ENCODE results near the gene EIF3J. TPM values are rescaled to one million over a fixed set of nuclear protein-coding genes. Genes with fewer than 3 reads are reported as not detected.

The EIF3J gene
- total RNA-seq, 4 donors from 2014 or later, result 53.6 to 93.6 (median 74.7) TPM

DNA sequence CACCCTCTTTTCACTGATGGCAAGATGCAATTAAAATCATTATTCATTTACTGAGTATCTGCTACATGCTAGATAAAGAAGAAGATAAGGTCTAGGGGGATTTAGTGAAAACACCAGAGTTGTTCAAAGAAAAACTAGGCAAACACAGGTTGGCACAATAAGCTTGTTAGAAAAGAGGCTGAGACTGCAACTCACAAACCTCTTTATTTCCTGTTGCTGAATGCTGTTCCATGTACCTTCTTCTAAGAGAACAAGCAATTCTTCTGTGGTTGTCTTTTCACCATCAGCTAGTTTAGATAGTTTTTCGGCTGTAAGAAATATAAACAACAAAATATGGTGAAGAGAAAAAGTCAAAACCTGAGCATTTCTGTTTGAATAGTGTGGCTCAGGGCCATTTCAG, 61.1 kb downstream of the EIF3J start:
- H3K4me3 ChIP-seq, result no peak overlapping the region
- TF ChIP-seq EP300 (IDR thresholded peaks at IDR 0.05) (no peak), POLR2A (IDR thresholded peaks at IDR 0.05) (no peak)
- TF ChIP-seq, protein P1, sequence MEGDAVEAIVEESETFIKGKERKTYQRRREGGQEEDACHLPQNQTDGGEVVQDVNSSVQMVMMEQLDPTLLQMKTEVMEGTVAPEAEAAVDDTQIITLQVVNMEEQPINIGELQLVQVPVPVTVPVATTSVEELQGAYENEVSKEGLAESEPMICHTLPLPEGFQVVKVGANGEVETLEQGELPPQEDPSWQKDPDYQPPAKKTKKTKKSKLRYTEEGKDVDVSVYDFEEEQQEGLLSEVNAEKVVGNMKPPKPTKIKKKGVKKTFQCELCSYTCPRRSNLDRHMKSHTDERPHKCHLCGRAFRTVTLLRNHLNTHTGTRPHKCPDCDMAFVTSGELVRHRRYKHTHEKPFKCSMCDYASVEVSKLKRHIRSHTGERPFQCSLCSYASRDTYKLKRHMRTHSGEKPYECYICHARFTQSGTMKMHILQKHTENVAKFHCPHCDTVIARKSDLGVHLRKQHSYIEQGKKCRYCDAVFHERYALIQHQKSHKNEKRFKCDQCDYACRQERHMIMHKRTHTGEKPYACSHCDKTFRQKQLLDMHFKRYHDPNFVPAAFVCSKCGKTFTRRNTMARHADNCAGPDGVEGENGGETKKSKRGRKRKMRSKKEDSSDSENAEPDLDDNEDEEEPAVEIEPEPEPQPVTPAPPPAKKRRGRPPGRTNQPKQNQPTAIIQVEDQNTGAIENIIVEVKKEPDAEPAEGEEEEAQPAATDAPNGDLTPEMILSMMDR (IDR thresholded peaks at IDR 0.05), result no peak
- DNase-seq (ENCODE audit: low spot score in 2 of 2), result no peak
- no peaks in the 10 kb centered on the region for H3K27me3 ChIP-seq
- 81 to 92% methylated on average over 1 of the region's 1 CpG for WGBS, 2 donors
- H3K9me3 ChIP-seq, result no peaks in the 10 kb centered on the region
- no peaks in the 10 kb centered on the region for H3K4me1 ChIP-seq
- H3K27ac ChIP-seq, result no peak overlapping the region
- peaks cover 5 to 96% (median 11%) of the 10 kb centered on the region in 3 donors for H3K36me3 ChIP-seq

DNA sequence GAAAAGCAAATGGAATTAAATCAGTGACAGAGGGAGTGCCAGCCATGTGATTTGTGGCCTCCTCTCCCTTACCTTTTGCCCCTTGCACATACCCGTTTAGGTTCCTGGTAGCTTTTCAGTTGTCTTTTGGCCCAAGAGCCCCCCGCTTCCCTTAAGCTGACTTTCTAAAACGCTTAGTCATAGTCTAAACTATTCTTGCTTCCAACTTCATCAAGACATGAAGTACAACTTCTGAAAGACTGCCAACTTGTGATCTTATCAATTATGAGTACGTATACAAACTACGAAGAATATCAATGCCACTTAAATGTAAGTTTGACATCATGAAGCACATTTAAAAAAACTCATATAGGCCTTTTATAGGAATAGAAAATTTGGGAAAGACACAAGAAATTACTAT, 61.9 kb downstream of the EIF3J start:
- Histone ChIP-seq H3K4me1 (no peaks in the 10 kb centered on the region), H3K36me3 (peaks cover 0 to 96% (median 11%) of the 10 kb centered on the region in 3 donors), H3K27me3 (no peaks in the 10 kb centered on the region), H3K4me3 (no peak overlapping the region), H3K27ac (no peak overlapping the region), H3K9me3 (no peaks in the 10 kb centered on the region)
- 79 to 81% methylated on average over 5 of the region's 5 CpGs for WGBS, 2 donors
- TF ChIP-seq EP300 (IDR thresholded peaks at IDR 0.05) (no peak), POLR2A (IDR thresholded peaks at IDR 0.05) (no peak)
- TF ChIP-seq, protein P1 (IDR thresholded peaks at IDR 0.05), result no peak
- DNase-seq (ENCODE audit: low spot score in 2 of 2), result no peak

DNA sequence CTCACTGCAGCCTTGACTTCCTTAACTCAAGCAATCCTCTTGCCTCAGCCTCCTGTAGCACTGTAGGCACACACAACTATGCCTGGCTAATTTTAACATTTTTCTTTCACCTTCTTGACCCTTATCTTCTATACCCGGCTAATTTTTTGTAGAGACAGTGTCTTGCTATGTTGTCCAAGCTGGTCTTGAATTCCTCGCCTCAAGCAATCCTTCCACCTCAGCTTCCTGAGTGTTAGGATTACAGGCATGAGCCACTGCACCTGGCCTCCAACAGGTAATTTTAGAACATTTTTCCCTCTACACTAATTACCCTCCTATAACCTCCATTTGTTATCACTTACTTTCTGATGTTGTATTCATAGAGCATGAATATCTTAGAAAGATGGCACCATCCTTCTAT, 66.2 kb downstream of the EIF3J start:
- Histone ChIP-seq H3K27me3 (no peaks in the 10 kb centered on the region), H3K36me3 (peaks cover 0 to 99% (median 0%) of the 10 kb centered on the region in 3 donors), H3K9me3 (no peaks in the 10 kb centered on the region), H3K27ac (no peak overlapping the region), H3K4me1 (no peaks in the 10 kb centered on the region), H3K4me3 (no peak overlapping the region)
- 97 to 98% methylated on average over 2 of the region's 2 CpGs for WGBS, 2 donors
- no peak for DNase-seq (ENCODE audit: low spot score in 2 of 2)
- TF ChIP-seq, protein P1 (IDR thresholded peaks at IDR 0.05), result no peak
- no peak for TF ChIP-seq EP300 (IDR thresholded peaks at IDR 0.05)
- no peak for TF ChIP-seq POLR2A (IDR thresholded peaks at IDR 0.05)

DNA sequence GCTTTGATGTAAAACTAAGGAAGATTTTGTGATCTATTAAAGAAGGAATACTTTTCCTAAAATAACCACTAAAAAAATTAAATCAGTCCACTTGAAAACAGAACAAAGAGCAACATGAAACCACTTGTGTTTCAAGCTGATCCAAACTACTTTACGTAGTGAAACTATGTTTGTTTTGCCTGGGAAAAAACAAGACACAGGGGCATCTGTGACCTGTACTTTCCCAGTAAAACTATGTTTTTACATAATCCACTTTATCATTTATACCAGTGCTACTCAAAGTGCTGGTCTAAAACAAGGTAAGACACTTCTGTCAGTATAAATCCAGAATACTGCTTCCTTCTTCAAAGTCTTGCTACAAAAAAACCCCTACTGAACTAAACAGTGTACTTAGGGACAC, 69.8 kb downstream of the EIF3J start:
- Histone ChIP-seq H3K27me3 (no peaks in the 10 kb centered on the region), H3K36me3 (peaks cover 0 to 87% (median 0%) of the 10 kb centered on the region in 3 donors), H3K9me3 (no peaks in the 10 kb centered on the region), H3K4me3 (no peak overlapping the region), H3K4me1 (no peaks in the 10 kb centered on the region), H3K27ac (no peak overlapping the region)
- WGBS, 2 donors, result 77 to 84% methylated on average over 1 of the region's 1 CpG
- TF ChIP-seq POLR2A (IDR thresholded peaks at IDR 0.05) (no peak), EP300 (IDR thresholded peaks at IDR 0.05) (no peak)
- TF ChIP-seq, protein P1 (IDR thresholded peaks at IDR 0.05), result no peak
- DNase-seq (ENCODE audit: low spot score in 2 of 2), result no peak

Other genes starting within 250 kb of the EIF3J start
- gene GOLM2, start 248.4 kb upstream of the EIF3J start, total RNA-seq, result 100 to 1,000 TPM in 2 of 4 donors, 10 to 100 TPM in 2; 78.3 to 116 (median 104) TPM
- 10 to 100 TPM; 35.2 to 52.2 (median 44.4) TPM for gene CTDSPL2, start 109.5 kb upstream of the EIF3J start, total RNA-seq
- 100 to 1,000 TPM in 2 of 4 donors, 10 to 100 TPM in 2; 65.5 to 157 (median 96.2) TPM for gene SPG11, start 126.5 kb downstream of the EIF3J start, total RNA-seq
- under 1 TPM; 0.30 to 0.98 (median 0.86) TPM for gene PATL2, start 174.2 kb downstream of the EIF3J start, total RNA-seq
- 1,000 to 10,000 TPM; 2,056 to 2,934 (median 2,402) TPM for gene B2M, start 174.4 kb downstream of the EIF3J start, total RNA-seq
- gene TRIM69, start 199.4 kb downstream of the EIF3J start, total RNA-seq, result 10 to 100 TPM; 11.7 to 27.1 (median 19.3) TPM

Measured in tibial nerve (tissue), 4 donors.